A549 (cell line): ENCODE measurements around the gene GRID1. TPM values are rescaled to one million over a fixed set of nuclear protein-coding genes. Genes with fewer than 3 reads are reported as not detected.

Experiments
- ATAC-seq, 2 experiments: fragments of 200-7000 bp in 1 of 2; fragments of >200 bp in 1 of 2; cut with Nextera tagmentation in 1 of 2; cut with Tn5 transposase in 1 of 2; 3 replicates each; pipeline versions ENCODE4 v1.8.0 to v1.9.1; 2018 to 2020; ENCODE audit warnings: mild to moderate bottlenecking in 1 of 2, moderate library complexity in 1 of 2
- CTCF ChIA-PET: fragments of 300-600 bp; sonication (Branson Sonifier 250); formaldehyde crosslinking; extraction: SDS; loops from one replicate; lab custom pipeline; 2021; ENCODE audit warnings: antibody characterized with exemption, inconsistent platforms; lab: Yijun Ruan, JAX
- POLR2A ChIA-PET: fragments of 350-600 bp; formaldehyde crosslinking; extraction: SDS; loops from one replicate; lab custom pipeline; 2021; ENCODE audit warnings: antibody characterized with exemption, inconsistent platforms; lab: Yijun Ruan, JAX
- DNase-seq, 2 experiments: peaks; one replicate each; pipeline versions ENCODE4 v3.0.0 to v3.0.0-alpha.2; 2011 to 2016; ENCODE audit warnings: low read depth in 1 of 2, low spot score in 1 of 2
- FAIRE-seq: peaks from 2 replicates; lab custom pipeline; 2011; peaks lifted over from hg19 to GRCh38; lab: Jason Lieb, UNC
- H3K27ac ChIP-seq, 2 experiments: fragments of >200 bp; sonication (Bioruptor Twin); formaldehyde crosslinking; 3 replicates each; pipeline ENCODE4 v1.5.1; 2016 to 2017
- H3K4me1 ChIP-seq: fragments of >200 bp; sonication (Bioruptor Twin); formaldehyde crosslinking; 3 replicates; pipeline ENCODE4 v1.6.1; 2016
- H3K4me2 ChIP-seq: fragments of >200 bp; sonication (Bioruptor Twin); formaldehyde crosslinking; 3 replicates; pipeline ENCODE4 v1.6.1; 2016
- H3K4me3 ChIP-seq: fragments of >200 bp; sonication (Bioruptor Twin); formaldehyde crosslinking; 3 replicates; pipeline ENCODE4 v1.5.1; 2016
- H3K9me3 ChIP-seq: fragments of >200 bp; sonication (Bioruptor Twin); formaldehyde crosslinking; 3 replicates; pipeline ENCODE4 v1.6.1; 2016
- CEBPB ChIP-seq, 2 experiments: fragments of >200 bp in 1 of 2; sonication (Bioruptor Twin) in 1 of 2; formaldehyde crosslinking in 1 of 2; IDR thresholded peaks; 2 replicates each; pipeline ENCODE4 v1.6.1; 2012 to 2016
- ESRRA ChIP-seq: fragments of 150-350 bp; IDR thresholded peaks from 2 replicates; pipeline ENCODE4 v1.6.1; 2014; ENCODE audit warnings: mild to moderate bottlenecking, low read length, borderline replicate concordance
- HMGXB4 ChIP-seq: fragments of 250-450 bp; sonication (Bioruptor Pico); IDR thresholded peaks from 2 replicates; pipeline ENCODE4 v1.5.0; 2021; ENCODE audit warnings: mild to moderate bottlenecking, moderate library complexity, borderline replicate concordance
- HOXA7 ChIP-seq: fragments of 250-450 bp; sonication (Bioruptor Pico); IDR thresholded peaks from 2 replicates; pipeline ENCODE4 v1.5.0; 2020; ENCODE audit warnings: mild to moderate bottlenecking, moderate library complexity
- MAFK ChIP-seq: fragments of 450-650 bp; IDR thresholded peaks from 2 replicates; pipeline ENCODE4 v1.6.1; 2014; ENCODE audit not compliant: partially characterized antibody
- NFE2L2 ChIP-seq: fragments of 150-350 bp; conservative IDR thresholded peaks from 2 replicates; pipeline ENCODE4 v1.6.1; 2014; ENCODE audit warnings: low read length
- RCOR1 ChIP-seq: fragments of 150-350 bp; IDR thresholded peaks from 2 replicates; pipeline ENCODE4 v1.6.1; 2014; ENCODE audit warnings: antibody characterized with exemption, low read length, low read depth
- REST ChIP-seq: fragments of 200-600 bp; sonication (generic); IDR thresholded peaks from 2 replicates; pipeline ENCODE4 v1.6.1; 2016; ENCODE audit warnings: antibody characterized with exemption, mild to moderate bottlenecking, moderate library complexity
- RFX5 ChIP-seq: fragments of 450-650 bp; IDR thresholded peaks from 2 replicates; pipeline ENCODE4 v1.7.1; 2014; ENCODE audit warnings: antibody characterized with exemption, mild to moderate bottlenecking, moderate library complexity
- RNF2 ChIP-seq: fragments of 200-600 bp; sonication (generic); IDR thresholded peaks from 2 replicates; pipeline ENCODE4 v1.6.1; 2016; ENCODE audit warnings: low read depth, mild to moderate bottlenecking, antibody characterized with exemption, moderate library complexity, borderline replicate concordance
- TFCP2L1 ChIP-seq: fragments of 250-450 bp; sonication (Bioruptor Pico); IDR thresholded peaks from 2 replicates; pipeline ENCODE4 v1.5.0; 2021; ENCODE audit warnings: mild to moderate bottlenecking
- WGBS: methylation state at CpG from one replicate; pipeline ENCODE4 v1.1.6; 2017; ENCODE audit errors: missing lambda C conversion rate; 5-methylcytosine and 5-hydroxymethylcytosine counted together
- polyA plus RNA-seq, 4 experiments: library from polyadenylated mRNA; depleted of rRNA in 3 of 4; stranded (reverse); fragments of >200 nt; fragmentation: RNase III in 1 of 4; extraction: RNeasy Plus Mini Kit Qiagen cat#74134 plus additional on column Dnase treatment in 1 of 4; gene quantifications; 2 replicates in 3 of 4; 3 replicates in 1 of 4; pipeline ENCODE4 v1.2.3, GENCODE V29; 2011 to 2017
- TF ChIP-seq, protein P1 (sequence below): IDR thresholded peaks from 2 replicates; pipeline ENCODE4 v1.6.1; 2012; ENCODE audit warnings: low read depth, borderline replicate concordance
- TF ChIP-seq, protein P2 (sequence below): IDR thresholded peaks from 2 replicates; pipeline ENCODE4 v1.6.1; 2012

GRID1 gene
- polyA plus RNA-seq, 2 of the 4 experiments (the other 2 are of a cell fraction), result 0.14 to 0.30 TPM

- Histone ChIP-seq H3K4me3 (no peak overlapping the region), H3K9me3 (no peaks in the 10 kb centered on the region), H3K4me1 (no peaks in the 10 kb centered on the region), H3K4me2 (no peak overlapping the region), H3K27ac (no peak overlapping the region)
- ATAC-seq, result no peak
- no peak for FAIRE-seq
- CTCF ChIA-PET, result no interaction called here
- DNase-seq, result no peak
- TF ChIP-seq RCOR1, result no peak
- POLR2A ChIA-PET, result no interaction called here
- WGBS, result 14% methylated on average over 5 of the region's 5 CpGs
Measured at GRCh38 chr10:86058964-86059363, 307.6 kb downstream of the GRID1 start.

DNA sequence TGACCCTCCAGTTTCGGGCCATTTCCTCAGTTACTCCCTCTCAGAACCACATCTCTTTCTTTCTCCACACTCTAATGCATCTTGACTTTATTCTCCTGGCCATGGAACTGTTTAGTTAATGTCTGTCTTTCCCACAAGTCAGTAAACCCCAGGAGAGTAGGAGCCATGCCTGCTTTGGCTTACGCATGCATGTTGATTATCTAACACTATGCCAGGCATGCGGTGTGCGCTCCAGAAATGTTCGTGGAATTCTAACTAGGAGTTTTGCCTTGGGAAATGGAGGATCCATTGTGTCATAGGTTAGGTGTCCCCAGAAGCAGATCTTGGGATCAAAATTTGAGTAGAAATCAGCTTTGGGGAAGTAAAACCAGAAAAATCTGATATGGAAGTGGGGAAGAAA is 308.9 kb downstream of the GRID1 start:
- FAIRE-seq, result no peak
- POLR2A ChIA-PET, result no interaction called here

More for the DNA sequence above, 308.9 kb downstream of the GRID1 start:
- CTCF ChIA-PET, result no interaction called here
- H3K4me3 ChIP-seq, result no peak overlapping the region
- H3K4me1 ChIP-seq, result no peaks in the 10 kb centered on the region
- H3K27ac ChIP-seq, result no peak overlapping the region
- no peak overlapping the region for H3K4me2 ChIP-seq
- TF ChIP-seq ESRRA (no peak), RFX5 (no peak), NFE2L2 (no peak), HOXA7 (CRISPR knock-in tag) (no peak), REST (no peak), CEBPB (IDR thresholded peaks at IDR 0.05) (no peak), MAFK (no peak), TFCP2L1 (CRISPR knock-in tag) (no peak), HMGXB4 (CRISPR knock-in tag) (no peak), RNF2 (no peak)
- TF ChIP-seq, protein P1, sequence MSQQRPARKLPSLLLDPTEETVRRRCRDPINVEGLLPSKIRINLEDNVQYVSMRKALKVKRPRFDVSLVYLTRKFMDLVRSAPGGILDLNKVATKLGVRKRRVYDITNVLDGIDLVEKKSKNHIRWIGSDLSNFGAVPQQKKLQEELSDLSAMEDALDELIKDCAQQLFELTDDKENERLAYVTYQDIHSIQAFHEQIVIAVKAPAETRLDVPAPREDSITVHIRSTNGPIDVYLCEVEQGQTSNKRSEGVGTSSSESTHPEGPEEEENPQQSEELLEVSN, result no peak
- TF ChIP-seq, protein P2, sequence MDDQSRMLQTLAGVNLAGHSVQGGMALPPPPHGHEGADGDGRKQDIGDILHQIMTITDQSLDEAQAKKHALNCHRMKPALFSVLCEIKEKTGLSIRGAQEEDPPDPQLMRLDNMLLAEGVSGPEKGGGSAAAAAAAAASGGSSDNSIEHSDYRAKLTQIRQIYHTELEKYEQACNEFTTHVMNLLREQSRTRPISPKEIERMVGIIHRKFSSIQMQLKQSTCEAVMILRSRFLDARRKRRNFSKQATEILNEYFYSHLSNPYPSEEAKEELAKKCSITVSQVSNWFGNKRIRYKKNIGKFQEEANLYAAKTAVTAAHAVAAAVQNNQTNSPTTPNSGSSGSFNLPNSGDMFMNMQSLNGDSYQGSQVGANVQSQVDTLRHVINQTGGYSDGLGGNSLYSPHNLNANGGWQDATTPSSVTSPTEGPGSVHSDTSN, result no peak
- no peak for DNase-seq
- no peaks in the 10 kb centered on the region for H3K9me3 ChIP-seq
- WGBS, result 63% methylated on average over 5 of the region's 5 CpGs
- no peak for ATAC-seq
